Measurements from ENCODE around the gene RAB26. TPM values are rescaled to one million over a fixed set of nuclear protein-coding genes. Genes with fewer than 3 reads are reported as not detected.
"Not testable (repeated sequence)": the region's sequence is repeated elsewhere in the genome, so short reads cannot be mapped to it uniquely, and the experiment has no call there.

Gene RAB26
- total RNA-seq, 2 donors from 2014 or later: 0.80 TPM; not detected in 1

DNA sequence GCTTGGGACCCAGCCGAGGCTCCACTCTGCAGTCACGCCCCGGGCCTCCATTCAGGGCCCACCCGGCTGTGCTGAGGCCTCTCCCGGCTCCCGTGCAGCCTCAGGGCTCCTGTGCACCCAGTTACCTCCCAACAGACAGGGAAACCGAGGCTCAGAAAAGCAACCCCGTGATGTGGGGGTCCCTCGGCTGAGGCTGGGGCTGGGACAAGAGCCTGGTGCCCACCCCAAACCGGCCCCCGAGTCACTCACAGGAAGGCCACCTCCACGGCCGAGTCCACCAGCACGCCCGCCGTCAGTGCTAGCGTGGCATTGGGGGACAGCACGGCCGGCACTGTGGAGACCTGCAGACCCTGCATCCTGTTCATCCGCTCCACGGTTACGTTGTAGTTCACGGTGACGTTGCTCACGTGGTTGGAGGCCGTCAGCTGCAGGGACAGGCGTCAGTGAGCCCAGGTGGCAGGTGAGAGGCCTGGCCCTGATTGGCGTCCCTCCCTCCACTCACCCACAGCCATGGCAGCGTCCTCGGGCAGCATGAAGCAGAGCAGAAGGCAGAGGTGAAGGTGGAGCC lies 35.8 kb upstream of the RAB26 start:
- ATAC-seq, H3K27ac Mint-ChIP-seq, H3K9me3 Mint-ChIP-seq: not testable (repeated sequence)

DNA sequence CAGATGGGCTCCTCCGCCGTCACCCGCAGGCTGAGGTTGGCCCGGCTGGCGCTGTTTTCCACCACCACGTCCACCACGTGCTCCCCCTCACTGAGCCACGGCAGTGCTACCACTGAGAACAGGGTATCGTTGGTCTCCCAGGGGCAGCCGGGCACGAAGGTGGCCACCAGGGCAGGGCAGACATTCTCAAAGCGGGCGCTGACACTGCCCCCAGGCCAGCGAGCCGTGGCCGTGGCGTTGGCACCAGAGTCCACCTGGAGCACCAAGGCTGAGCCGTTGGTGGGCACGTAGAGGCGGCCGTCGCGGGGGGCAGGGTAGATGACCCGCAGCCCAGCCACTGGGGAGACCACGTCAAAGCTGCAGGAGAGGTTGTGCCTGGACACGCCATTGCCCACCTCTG lies 34.2 kb upstream of the RAB26 start:
- H3K27ac Mint-ChIP-seq; DNase-seq (ENCODE audit: low spot score in 2 of 2); H3K9me3 Mint-ChIP-seq; ATAC-seq; H3K36me3 Mint-ChIP-seq: not testable (repeated sequence)

More for the DNA sequence above, 35.8 kb upstream of the RAB26 start:
- not testable (repeated sequence) for DNase-seq (ENCODE audit: low spot score in 2 of 2); H3K36me3 Mint-ChIP-seq

DNA sequence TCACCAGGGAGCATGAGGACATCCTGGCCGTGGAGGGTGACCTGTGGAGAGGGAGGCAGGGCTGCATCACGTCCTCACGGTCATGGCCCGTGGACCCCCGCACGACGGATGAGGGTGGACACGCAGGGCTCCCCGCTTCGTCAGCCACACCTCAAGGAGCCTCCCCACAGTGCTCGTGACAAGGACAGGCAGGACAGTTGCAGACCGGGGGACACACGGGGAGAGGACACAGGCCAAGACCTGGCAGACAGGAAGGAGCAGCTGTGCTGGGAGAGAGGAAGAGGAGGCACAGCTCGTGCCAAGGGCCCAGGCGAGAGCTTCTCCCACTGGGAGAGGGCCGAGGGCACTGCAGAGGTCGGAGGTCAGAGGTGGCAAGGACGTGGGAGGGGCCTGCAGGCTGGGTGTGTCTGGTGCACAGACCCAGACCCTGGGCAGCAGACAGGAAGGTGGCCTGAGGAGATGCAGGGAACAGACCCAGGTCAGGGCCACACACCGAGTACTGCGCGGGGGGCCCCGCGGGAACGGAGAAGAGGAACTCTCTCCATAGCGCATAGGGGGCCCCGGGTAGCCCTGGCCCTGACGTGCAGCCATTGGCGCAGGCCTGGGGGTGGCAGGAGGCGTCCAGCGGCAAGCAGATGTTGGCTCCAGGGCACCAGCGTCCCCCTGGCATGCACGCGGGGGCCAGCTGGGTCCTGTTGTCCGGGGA lies 33.4 kb upstream of the RAB26 start:
- H3K36me3 Mint-ChIP-seq; H3K9me3 Mint-ChIP-seq; DNase-seq (ENCODE audit: low spot score in 2 of 2); H3K27ac Mint-ChIP-seq; ATAC-seq: not testable (repeated sequence)

DNA sequence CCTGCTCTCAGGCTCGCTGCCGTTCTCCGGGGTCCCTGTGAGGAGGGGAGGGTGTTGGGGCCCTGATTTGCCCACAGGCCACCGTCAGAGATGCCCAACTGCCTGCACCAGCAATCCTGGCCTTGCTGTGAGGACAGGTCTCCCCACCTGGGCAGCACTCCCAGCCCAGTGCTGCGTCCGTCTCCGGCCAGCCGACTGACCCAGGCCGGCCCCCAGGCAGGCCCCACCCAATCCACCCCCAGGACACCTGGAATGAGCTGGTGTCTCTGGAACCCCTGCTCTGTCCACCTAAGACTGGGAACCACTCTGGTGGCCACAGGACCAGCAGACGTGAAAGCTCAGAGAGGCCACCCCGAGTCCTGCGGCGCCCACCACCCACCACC lies 32.8 kb upstream of the RAB26 start:
- DNase-seq (ENCODE audit: low spot score in 2 of 2) (no peak), ATAC-seq (no peak)
- H3K27ac Mint-ChIP-seq: no peak overlapping the region
- no peaks in the 10 kb centered on the region for H3K9me3 Mint-ChIP-seq
- H3K36me3 Mint-ChIP-seq: no peaks in the 10 kb centered on the region

DNA sequence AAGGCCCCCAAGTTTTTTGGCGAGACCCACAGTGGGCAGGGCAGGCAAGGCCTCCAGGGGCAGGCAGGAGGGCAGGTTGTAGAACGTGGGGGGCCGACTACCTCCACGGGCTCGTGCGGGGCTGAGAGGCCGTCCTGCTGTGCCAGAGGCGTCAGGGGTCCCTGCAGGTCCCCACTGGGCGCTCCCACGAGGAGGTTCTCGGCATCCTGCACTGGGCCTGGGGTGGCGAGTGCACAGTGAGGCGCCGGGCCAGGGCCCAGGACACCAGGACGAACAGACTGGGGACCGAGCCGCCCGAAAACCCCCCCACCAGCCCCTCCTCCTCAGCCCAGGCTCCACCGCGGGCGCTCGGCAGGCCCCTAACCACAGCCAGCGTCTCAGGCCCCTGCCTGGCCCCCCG lies 32.0 kb upstream of the RAB26 start:
- not testable (repeated sequence) for DNase-seq (ENCODE audit: low spot score in 2 of 2); H3K9me3 Mint-ChIP-seq; ATAC-seq; H3K36me3 Mint-ChIP-seq; H3K27ac Mint-ChIP-seq

DNA sequence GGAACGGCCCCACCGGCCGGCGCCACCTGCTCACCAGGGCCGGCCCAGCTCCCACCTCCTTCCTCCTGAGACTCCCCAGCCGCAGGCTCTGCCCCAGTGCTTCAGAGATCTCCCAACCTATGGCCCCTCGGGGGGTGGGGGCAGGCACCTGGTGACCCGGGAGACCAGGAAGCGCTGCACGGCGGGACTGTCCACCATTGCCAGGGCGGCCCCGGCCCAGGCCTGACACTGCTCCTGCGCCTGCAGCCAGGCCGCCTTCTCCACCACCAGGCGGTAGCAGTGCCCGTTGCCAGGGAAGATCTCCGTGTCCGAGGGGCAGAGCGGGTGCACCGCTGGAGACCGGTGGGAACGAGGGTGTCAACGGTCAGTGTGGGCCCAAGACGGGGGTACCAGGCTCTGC lies 31.1 kb upstream of the RAB26 start:
- ATAC-seq; H3K36me3 Mint-ChIP-seq; DNase-seq (ENCODE audit: low spot score in 2 of 2); H3K9me3 Mint-ChIP-seq; H3K27ac Mint-ChIP-seq: not testable (repeated sequence)

DNA sequence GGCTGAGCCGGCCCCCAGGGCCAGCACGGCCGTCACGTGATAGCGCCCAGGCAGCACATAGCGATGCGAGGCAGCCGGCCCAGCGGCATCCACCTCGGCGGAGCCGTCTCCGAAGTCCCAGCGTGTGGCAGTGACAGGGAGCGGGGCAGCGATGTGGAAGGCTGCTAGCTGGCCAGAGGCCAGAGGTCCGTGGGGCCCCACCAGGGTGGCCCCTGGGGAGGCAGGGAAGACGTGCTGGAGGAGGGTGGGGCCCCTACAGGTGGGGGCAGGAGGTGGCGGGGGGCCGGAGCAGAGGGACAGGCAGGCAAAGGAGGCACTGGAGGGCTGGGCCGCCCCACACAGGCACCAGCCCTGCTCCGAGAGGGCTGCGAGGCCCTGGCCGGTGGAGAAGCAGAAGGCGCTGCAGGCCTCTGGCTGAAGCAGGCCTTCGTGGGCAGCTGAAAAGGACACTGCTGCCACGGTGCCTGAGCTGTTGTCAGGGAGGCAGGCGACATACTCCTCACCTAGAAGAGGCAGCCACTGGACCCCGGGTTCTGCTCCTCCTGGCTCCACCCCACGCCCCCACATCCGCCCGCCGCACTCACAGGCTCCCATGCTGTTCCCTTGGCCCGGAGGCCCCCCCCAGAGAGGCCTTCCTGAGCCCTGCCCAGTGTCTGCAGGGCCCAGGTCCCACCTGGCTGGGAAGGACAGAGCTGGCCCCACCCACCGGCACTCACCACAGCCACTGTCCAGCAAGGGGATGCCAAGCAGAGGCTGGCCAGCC lies 30.3 kb upstream of the RAB26 start:
- not testable (repeated sequence) for DNase-seq (ENCODE audit: low spot score in 2 of 2); H3K36me3 Mint-ChIP-seq; ATAC-seq; H3K27ac Mint-ChIP-seq; H3K9me3 Mint-ChIP-seq

DNA sequence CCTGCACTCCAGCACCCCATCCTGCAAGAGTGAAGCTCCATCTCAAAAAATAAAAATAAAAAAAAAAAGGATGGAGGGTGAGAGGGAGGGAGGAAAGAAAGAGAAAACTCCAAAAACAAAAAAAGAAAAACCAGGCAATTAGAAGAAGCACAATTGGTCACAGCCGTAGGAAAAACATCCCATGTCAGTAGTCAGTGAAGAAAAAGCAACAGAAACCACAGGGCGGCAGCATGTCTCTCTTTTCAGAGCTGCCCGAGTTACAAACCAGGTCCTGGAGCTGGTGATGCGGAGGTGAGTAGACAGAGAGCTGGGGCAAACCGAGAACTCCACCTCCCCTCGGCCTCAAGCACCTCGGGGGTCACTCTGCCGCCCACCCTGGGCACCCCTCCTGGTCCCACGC lies 27.1 kb upstream of the RAB26 start:
- ATAC-seq: peak; percentile 59 to 71
- H3K36me3 Mint-ChIP-seq; H3K27ac Mint-ChIP-seq; H3K9me3 Mint-ChIP-seq; DNase-seq (ENCODE audit: low spot score in 2 of 2): not testable (repeated sequence)

DNA sequence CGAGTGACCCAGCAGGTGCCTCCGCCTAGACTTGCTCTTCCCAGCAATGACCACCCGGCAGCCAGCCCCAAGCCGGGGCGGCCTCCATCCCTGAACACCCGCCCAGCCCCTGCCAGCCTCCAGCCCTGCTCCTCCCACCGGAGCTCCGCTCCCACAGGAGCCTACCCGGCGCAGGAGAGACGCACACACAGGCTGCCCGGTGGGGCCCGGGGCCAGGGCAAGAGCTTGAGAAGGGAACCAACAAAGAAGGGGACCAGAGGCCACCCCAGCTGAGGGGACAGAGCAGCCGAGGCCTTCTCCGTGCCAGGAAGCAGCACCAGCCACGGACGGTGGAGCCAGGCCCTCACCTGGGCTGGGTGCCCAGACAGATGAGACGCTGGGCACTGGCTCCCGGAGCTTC lies 26.6 kb upstream of the RAB26 start:
- no peaks in the 10 kb centered on the region for H3K9me3 Mint-ChIP-seq
- no peaks in the 10 kb centered on the region for H3K36me3 Mint-ChIP-seq
- ATAC-seq (no peak), DNase-seq (ENCODE audit: low spot score in 2 of 2) (no peak)
- no peak overlapping the region for H3K27ac Mint-ChIP-seq

DNA sequence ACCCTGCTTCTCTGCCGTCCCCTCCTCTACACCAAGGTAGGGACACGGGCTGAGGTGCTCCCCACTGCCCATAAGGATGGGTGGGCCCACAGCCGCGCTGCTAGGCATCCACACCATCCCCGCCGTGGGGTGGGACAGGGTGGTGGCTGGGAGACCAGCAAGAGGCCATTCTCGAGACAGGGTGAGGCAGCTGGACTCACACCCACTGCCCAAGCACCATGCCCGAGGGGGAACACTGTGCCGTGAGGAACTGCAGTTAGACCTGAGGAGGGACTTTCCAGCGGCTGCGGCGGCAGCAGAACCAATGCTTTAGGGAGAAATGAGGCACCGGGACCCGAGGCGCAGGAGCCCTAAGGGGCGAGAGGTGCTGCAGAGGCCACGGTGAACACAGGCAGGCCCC lies 26.0 kb upstream of the RAB26 start:
- no peaks in the 10 kb centered on the region for H3K36me3 Mint-ChIP-seq
- no peak overlapping the region for H3K27ac Mint-ChIP-seq
- ATAC-seq: no peak
- no peaks in the 10 kb centered on the region for H3K9me3 Mint-ChIP-seq
- DNase-seq (ENCODE audit: low spot score in 2 of 2): no peak

DNA sequence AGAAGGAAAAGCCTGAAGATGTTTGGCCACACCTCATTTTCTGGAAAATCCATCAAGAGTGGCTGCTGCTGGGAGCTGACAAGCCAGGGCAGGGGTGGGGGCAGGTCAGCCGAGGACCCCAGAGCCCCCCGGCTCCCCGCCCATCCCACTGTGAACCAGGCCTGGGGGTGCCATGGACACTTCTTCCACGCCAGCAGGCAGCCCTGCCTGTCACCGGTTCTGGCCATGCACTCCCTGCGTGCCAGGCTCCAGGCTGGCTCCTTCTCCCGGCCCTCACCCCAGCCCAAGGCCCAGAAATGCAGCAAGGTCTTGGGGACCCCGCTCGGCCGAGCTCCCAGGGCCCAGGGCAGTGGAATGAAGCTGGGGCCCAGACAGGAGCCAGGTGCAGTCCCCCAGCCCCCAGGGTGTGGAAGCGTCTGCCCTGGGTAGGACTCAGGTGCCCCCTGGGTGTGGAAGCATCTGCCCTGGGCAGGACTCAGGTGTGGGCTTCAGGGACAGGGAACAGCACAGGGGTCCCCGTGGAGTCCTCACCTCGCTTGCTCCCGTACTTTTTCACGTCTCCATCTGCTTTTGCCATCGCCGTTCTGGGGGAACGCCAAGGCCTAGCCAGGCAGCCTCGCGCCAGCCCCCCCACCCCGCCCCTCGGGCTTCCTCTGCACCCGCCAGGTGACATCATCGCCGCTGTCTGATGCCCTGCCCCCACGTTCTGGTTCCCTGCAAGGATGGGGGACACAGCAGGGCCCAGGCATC lies 25.3 kb upstream of the RAB26 start:
- not testable (repeated sequence) for H3K36me3 Mint-ChIP-seq; H3K9me3 Mint-ChIP-seq; DNase-seq (ENCODE audit: low spot score in 2 of 2); H3K27ac Mint-ChIP-seq; ATAC-seq

DNA sequence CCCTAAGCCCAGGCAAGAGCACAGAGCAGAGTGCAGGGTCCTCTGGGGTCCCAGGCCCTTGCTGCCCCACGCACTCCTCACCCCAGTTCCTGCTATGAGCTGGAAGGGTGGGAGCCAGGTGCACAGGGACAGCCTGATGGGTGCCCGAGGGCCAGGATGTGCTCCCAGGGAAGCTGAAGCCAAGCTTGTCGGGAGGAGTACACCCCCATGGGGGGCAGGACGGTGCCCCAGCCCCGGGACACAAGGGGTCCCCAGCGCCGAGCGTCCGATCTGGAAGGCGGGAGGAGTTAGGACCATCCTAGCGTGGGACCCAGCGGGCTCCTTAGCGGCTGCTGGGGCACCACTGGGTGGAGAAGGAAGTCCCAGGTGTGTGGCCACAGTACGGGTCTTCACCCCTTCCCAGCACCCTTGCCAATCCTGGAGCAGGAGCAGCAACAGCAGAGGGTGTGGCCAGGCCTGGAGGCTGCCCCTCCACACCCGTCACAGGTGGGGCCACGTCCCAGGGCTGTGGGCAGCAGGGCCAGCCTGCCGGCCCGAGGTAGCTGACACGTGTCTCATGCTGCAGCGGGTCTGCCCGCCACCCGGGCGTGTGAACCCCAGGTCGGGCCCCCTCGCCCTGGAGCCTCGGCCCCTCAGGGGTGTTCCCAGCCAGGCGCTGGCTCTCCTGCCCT lies 24.6 kb upstream of the RAB26 start:
- DNase-seq (ENCODE audit: low spot score in 2 of 2); H3K27ac Mint-ChIP-seq; H3K36me3 Mint-ChIP-seq; ATAC-seq; H3K9me3 Mint-ChIP-seq: not testable (repeated sequence)

DNA sequence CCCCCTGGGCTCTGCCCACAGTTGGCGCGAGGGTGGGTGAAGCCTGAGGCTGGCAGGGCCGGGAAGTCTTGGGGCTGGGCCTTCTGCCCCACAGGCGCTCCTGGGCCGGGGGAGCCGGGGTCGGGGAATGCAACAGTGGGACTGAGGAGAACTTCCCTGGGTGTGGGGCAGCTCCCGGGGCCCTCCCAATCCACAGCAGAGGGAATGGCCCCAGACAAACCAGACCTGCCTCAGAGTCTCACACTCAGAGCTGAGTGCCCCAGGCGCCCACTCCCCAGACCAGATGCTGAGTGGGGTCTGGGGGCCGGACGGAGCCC lies 24.1 kb upstream of the RAB26 start:
- H3K27ac Mint-ChIP-seq; H3K36me3 Mint-ChIP-seq; ATAC-seq; H3K9me3 Mint-ChIP-seq; DNase-seq (ENCODE audit: low spot score in 2 of 2): not testable (repeated sequence)

DNA sequence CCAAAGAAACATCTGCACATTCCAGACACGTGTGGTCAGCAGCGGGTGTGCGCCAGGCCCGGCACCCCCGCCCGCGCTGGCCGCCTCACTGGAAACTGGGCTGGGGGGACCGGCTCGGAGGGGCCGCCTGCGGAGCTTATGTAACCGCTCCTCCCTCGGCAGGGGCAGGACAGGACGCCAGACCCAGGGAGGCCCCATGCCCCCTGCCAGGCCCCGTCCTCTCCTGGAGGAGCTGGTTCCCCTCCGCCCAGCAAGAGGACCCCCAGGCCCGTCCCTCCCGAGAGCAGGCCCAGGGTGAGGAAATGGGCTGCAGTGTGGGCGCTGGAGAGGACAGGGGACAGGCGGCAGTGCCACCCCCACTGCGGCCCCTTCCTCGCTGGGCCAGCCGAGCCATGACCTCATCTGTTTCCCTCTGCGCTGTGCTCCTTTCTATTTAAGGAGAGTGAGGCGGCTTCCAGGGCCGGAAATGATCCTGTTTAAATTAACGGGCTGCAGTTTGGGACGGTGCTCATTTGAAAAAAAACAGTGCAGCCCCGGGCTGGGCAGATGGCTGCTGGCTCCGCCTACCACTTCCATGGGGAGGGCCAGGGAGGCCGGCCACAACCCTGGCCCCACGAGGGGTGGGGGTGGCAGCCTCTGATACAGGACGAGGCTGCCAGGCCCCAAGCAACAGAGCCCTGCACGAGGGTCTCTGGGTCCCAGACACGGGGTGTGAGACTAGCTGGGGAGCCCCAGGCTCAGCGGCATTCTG lies 23.6 kb upstream of the RAB26 start:
- not testable (repeated sequence) for ATAC-seq, H3K27ac Mint-ChIP-seq, H3K9me3 Mint-ChIP-seq

DNA sequence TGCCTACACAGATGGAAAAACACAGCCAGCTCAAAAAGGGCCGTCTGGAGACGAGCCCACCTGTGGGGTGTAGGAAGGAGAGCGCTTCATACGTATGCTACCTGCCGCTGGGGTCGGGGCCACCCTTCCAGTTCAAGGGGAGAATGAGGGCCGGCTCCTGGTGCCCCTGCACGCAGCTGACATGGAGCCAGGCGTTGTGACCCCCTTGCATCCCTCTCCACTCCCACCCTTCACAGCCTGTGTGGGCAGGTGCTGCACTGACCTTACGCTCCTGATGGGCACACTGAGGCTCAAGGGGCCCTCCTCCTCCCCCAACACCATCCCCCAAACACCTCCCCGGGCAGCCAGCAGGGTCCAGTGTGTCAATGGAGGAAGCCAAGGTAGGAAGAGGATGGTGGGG lies 22.8 kb upstream of the RAB26 start:
- not testable (repeated sequence) for DNase-seq (ENCODE audit: low spot score in 2 of 2); H3K36me3 Mint-ChIP-seq; H3K9me3 Mint-ChIP-seq; ATAC-seq; H3K27ac Mint-ChIP-seq

More for the DNA sequence above, 23.6 kb upstream of the RAB26 start:
- H3K36me3 Mint-ChIP-seq; DNase-seq (ENCODE audit: low spot score in 2 of 2): not testable (repeated sequence)

DNA sequence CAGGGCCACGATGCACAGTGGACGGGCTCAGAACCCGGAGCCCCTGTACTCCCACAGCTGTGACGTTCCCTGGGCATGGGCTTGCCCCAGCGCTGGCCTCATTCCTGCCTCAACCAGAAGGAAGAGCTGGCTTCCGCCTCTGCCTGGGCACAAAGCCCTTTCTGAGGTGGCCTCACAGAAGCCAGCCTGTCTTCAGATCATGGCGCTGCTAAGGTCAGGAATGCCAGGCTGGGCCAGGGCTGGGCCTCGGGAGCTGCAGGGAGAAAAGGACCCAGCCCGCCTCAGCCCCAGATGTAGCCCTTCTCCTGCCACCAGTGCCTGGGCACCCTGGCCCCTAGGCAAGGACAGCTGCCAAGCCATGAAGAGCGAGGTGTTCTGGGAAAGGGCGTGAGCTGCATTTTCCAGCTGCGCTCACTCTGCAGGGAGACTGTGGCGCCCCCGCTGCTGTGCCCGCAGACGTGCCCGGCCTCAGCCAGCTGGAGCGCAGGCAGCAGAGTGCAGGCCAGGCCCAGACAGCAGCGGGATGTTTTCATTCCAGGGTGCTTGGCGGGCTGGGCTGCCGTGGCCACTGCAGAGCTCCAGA lies 22.2 kb upstream of the RAB26 start:
- ATAC-seq, H3K36me3 Mint-ChIP-seq, H3K27ac Mint-ChIP-seq: not testable (repeated sequence)

More for the DNA sequence above, 22.2 kb upstream of the RAB26 start:
- not testable (repeated sequence) for H3K9me3 Mint-ChIP-seq; DNase-seq (ENCODE audit: low spot score in 2 of 2)

All from activated naive CD4-positive, alpha-beta T cell treated with anti-CD3 and anti-CD28 coated beads, Interleukin-2, amount 50 U/mL, for 72 hours (primary cell).